Left renal pelvis (tissue), 4 donors: ENCODE data around the gene GUCY1A2. TPM values are rescaled to one million over a fixed set of nuclear protein-coding genes. Genes with fewer than 3 reads are reported as not detected.

ENCODE experiments used
- DNase-seq, 4 donors: peaks; one replicate each; pipeline ENCODE4 v3.0.0-alpha.2; 2013; ENCODE audit warnings: low read depth in 4 of 4, low spot score in 3 of 4
- polyA plus RNA-seq, 4 donors: library from polyadenylated mRNA; unstranded; fragments of 120-200 nt; gene quantifications; one replicate each; pipeline ENCODE4 v1.2.1, GENCODE V29; 2013; ENCODE audit not compliant: insufficient read length in 4 of 4

The GUCY1A2 gene
- polyA plus RNA-seq, 4 donors: 2.1 to 5.2 (median 3.6) TPM

- DNase-seq: no peak
Observed at GRCh38 chr11:106684944-106685343, 333.3 kb downstream of the GUCY1A2 start.

- DNase-seq: no peak
Observed at GRCh38 chr11:106683435-106683834, 334.8 kb downstream of the GUCY1A2 start.

- no peak for DNase-seq
Observed at GRCh38 chr11:106681435-106681834, 336.8 kb downstream of the GUCY1A2 start.

- no peak for DNase-seq
Observed at GRCh38 chr11:106679581-106679980, 338.7 kb downstream of the GUCY1A2 start.

DNA sequence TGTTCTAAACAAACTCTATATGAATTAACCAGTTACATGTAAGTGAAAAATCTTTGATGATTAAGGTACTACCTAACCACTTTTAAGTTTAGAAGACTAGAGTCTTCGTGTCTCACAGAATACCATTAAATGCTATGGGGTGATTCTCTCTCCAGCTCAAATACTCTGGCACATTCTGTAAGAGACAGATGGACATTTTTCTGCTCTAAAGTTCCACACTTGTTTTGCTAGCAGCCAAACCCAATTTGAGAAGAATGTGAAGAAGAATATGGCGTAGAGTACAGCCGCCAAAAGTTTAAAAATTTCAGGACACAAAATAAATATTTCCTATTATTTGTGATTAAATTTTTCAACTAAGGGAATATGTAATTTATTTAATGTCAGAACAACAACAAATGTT lies 339.1 kb downstream of the GUCY1A2 start:
- no peak for DNase-seq

- DNase-seq: no peak
Observed at GRCh38 chr11:106670069-106670468, 348.2 kb downstream of the GUCY1A2 start.

DNA sequence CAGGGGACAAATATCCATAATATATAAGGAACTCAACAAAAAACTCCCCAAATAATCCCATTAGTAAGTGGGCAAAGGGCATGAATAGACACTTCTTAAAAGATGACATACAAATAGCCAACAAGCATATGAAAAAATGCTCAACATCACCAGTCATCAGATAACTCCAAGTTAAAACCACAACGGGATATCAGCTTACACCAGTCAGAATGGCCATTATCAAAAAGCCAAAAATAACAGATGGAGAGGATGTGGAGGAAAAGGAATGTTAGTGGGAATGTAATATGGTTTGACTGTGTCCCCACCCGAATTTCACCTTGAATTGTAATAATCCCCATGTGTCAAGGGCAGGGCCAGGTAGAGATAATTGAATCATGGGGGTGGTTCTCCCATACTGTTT lies 350.1 kb downstream of the GUCY1A2 start:
- DNase-seq: no peak

DNA sequence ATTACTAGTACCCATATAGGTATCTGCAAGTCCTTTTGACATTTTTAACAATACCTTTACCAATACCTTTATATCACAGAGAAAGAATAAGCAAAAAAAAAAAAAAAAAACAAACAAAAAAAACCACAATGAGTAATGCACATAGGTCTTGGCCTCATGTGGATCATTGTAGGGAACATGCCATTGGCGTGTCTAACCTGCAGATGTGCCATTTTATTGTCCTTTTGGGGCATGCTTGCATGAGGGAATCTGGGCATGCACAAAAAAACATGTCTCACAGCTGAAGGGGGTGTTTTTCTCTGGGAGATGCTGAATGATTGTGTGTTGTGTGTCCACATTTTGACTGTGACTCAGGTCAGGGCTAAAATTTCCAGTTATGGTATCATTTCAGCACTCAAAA lies 361.6 kb downstream of the GUCY1A2 start:
- no peak for DNase-seq

DNA sequence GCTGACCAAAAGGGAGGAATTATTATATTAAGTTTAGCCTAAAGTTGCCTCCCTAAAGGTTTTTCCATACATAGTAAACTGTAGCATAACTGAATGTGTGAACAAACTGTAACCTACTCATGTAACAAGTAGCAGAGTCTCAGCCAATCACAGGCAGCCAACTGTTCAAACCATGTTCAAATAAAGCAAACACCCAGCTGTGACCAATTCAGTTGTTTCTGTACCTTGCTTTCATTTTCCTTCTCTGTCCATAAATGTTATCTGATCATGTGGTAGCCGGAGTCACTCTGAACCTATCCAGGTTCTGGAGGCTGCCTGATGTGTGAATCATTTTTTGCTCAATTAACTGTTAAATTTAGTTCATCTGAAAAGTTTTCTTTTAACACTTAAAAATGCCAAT lies 373.5 kb downstream of the GUCY1A2 start:
- DNase-seq: no peak

DNA sequence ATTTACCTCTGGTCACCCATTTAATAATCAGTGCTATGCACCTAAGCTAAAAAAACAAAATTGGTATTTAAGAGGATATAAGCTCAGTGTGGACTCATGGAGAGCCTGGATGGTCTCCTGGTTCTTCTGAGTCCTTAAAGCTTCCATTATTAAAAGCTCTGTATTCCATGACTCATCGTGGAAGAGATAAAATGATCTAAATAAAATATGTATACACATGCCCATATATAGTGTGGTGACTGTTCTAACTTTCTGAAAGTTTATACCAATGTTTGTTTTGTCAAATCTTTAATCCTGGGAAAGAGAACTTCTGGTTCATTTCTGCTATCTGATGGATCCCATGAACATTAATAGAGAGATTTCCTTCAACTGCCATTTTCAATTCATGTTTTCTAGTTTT lies 375.9 kb downstream of the GUCY1A2 start:
- no peak for DNase-seq

DNA sequence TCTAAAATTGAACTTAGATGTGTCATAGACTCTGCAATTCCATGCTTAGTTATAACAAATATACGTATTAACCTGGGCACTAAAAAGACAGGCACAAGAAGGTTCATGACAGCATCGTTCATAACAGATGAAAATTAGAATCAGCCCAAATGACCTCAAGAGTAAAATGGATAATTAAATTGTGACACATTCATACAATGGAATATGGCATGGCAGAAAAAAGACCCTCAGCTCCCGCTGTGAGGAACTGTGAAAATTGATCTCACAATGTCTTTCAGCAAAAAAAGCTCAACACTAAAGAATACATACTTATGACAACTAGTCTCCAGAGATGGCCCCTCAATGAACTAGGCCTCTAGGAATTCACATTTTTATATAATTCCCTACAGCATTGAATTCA lies 386.0 kb downstream of the GUCY1A2 start:
- DNase-seq: no peak

DNA sequence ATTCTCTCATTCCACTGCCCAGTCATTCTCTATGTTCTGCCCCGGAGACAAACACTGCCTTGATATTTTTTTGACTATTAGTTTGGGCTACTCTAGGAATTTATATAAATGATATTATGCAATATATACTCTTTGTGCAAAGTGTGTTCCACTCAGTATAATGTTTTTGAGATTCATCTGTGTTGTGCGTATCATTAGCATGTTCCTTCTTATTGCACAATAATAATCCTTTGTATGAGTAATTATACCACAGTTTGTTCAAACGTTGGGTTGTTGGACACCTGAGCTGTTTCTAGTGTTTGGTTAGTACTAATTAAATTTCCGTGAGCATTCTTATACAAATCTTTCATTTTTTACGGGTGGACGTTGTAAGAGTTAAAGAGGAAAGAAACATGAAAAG lies 390.6 kb downstream of the GUCY1A2 start:
- no peak for DNase-seq

DNA sequence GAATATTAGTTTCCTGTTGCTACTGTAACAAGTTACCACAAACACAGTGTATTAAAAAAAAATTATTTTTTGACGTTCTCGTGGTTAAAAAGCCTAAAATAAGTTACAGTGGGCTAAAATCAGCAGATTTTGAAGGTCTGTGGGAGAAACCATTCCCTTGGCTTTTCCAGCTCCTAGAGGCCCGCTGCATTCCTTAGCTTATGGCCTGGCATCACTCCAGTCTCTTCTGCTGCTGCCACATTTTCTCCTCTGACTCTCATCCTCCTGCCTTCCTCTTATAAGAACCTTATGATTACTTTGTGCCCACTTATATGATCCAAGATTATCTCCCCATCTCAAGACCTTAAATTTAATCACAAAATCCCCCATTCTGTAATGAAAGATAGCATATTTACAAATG lies 392.7 kb downstream of the GUCY1A2 start:
- no peak for DNase-seq

DNA sequence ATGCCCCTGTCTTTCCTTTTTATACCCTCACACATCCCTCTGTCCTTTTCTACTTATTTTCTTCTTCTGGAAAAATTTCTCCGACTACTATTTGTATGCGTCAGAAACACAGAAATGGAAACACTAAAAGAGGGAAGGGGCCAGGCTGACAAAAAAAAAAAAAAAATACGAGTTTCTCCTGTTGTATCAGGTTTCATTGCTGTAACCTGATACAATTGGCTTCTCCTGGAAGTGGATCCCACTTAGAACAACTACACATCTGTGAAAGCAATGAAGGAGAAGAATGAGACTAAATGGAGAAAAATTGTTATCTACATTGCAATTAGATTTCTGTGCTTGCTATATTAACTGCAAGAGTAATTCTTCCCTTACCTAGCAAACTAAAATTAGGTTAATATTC lies 393.9 kb downstream of the GUCY1A2 start:
- DNase-seq: no peak
